OCI-LY1 (cell line): ENCODE measurements around the gene ERG.

ENCODE experiments used
- H2AFZ ChIP-seq: fragments of 200-600 bp; sonication (generic), shearing (Covaris generic); 2 replicates; pipeline ENCODE4 v1.6.0; 2014; ENCODE audit warnings: antibody characterized with exemption, mild to moderate bottlenecking, low read length
- H3F3A ChIP-seq: fragments of 200-600 bp; sonication (generic), shearing (Covaris generic); 2 replicates; pipeline ENCODE4 v1.6.0; 2014; ENCODE audit warnings: mild to moderate bottlenecking, antibody characterized with exemption, low read length, moderate library complexity; ENCODE audit not compliant: insufficient read depth
- H3K27ac ChIP-seq: fragments of 200-600 bp; sonication (generic); 2 replicates; pipeline ENCODE4 v1.5.1; 2014; ENCODE audit warnings: low read length, mixed run types, mild to moderate bottlenecking, low read depth; ENCODE audit not compliant: poor library complexity, severe bottlenecking
- H3K27me3 ChIP-seq: fragments of 200-600 bp; sonication (generic); 2 replicates; pipeline ENCODE4 v1.6.0; 2014; ENCODE audit warnings: antibody characterized with exemption, mild to moderate bottlenecking, low read length, moderate library complexity; ENCODE audit not compliant: insufficient read depth
- H3K36me3 ChIP-seq: fragments of 200-600 bp; sonication (generic); 2 replicates; pipeline ENCODE4 v1.6.1; 2014; ENCODE audit warnings: mild to moderate bottlenecking, antibody characterized with exemption, low read length, moderate library complexity, mixed read lengths; ENCODE audit not compliant: insufficient read depth
- H3K4me1 ChIP-seq: fragments of 200-600 bp; sonication (generic); 2 replicates; pipeline ENCODE4 v1.5.1; 2014; ENCODE audit warnings: mild to moderate bottlenecking, low read length, moderate library complexity; ENCODE audit not compliant: insufficient read depth, severe bottlenecking
- H3K4me2 ChIP-seq: fragments of 200-600 bp; sonication (generic), shearing (Covaris generic); 2 replicates; pipeline ENCODE4 v1.6.1; 2014; ENCODE audit warnings: low read length
- H3K4me3 ChIP-seq: fragments of 200-600 bp; sonication (generic); 2 replicates; pipeline ENCODE4 v1.5.1; 2014; ENCODE audit warnings: low read length, low read depth, mild to moderate bottlenecking, mixed read lengths; ENCODE audit not compliant: poor library complexity, severe bottlenecking
- H3K79me2 ChIP-seq: fragments of 200-600 bp; shearing (Covaris generic); 2 replicates; pipeline ENCODE4 v1.6.1; 2016; ENCODE audit warnings: mixed run types, low read length, mixed read lengths; ENCODE audit not compliant: insufficient read depth
- H3K9ac ChIP-seq: fragments of 200-600 bp; sonication (generic), shearing (Covaris generic); 2 replicates; pipeline ENCODE4 v1.6.1; 2014; ENCODE audit warnings: mild to moderate bottlenecking, low read length, mixed read lengths
- H3K9me2 ChIP-seq: fragments of 200-600 bp; sonication (generic), shearing (Covaris generic); 2 replicates; pipeline ENCODE4 v1.6.1; 2014; ENCODE audit warnings: low read depth, mild to moderate bottlenecking, low read length, mixed read lengths
- H3K9me3 ChIP-seq: fragments of 200-600 bp; shearing (Covaris generic); 2 replicates; pipeline ENCODE4 v1.6.1; 2014; ENCODE audit warnings: low read length, mixed read lengths
- H4K20me1 ChIP-seq: fragments of 200-600 bp; sonication (generic), shearing (Covaris generic); 2 replicates; pipeline ENCODE4 v1.6.0; 2016; ENCODE audit warnings: mild to moderate bottlenecking, low read length; ENCODE audit not compliant: insufficient read depth
- EZH2 ChIP-seq: fragments of 200-600 bp; sonication (generic), shearing (Covaris generic); IDR thresholded peaks from 2 replicates; pipeline ENCODE4 v1.8.0; 2017; ENCODE audit warnings: borderline replicate concordance, mixed run types, mild to moderate bottlenecking, antibody characterized with exemption, low read length, moderate library complexity, mixed read lengths
- TF ChIP-seq, protein P1 (sequence below): fragments of 200-600 bp; sonication (generic), shearing (Covaris generic); IDR thresholded peaks from 2 replicates; pipeline ENCODE4 v1.5.1; 2017; ENCODE audit warnings: mild to moderate bottlenecking, antibody characterized with exemption, low read length, moderate library complexity, mixed read lengths

Gene ERG

DNA sequence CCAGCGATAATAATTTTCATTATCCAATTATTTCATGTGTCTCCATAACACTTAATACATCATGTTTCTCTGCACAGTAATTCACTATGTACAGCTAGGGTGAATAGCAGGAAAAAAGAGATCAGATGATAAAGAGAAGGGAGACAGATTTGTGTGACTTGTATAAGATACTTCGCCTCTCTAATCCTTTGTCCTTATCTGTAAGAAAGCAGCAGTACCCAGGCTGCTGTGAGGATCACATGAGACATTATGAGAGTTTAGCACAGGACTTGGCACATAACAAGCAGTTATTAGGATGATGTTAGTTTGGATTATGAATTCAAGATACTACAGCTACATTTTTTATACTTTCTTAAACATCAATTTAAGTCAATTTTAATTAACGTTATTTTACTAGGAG lies 6.3 kb downstream of the ERG start:
- no peaks in the 10 kb centered on the region for H3K79me2 ChIP-seq
- no peaks in the 10 kb centered on the region for H3K9me2 ChIP-seq
- no peaks in the 10 kb centered on the region for H3K4me1 ChIP-seq
- H3K36me3 ChIP-seq, result no peaks in the 10 kb centered on the region
- H3K4me3 ChIP-seq, result no peak overlapping the region
- H3K9me3 ChIP-seq, result no peaks in the 10 kb centered on the region
- no peak overlapping the region for H3K4me2 ChIP-seq
- H3K27ac ChIP-seq, result no peak overlapping the region
- no peaks in the 10 kb centered on the region for H4K20me1 ChIP-seq
- H3F3A ChIP-seq, result no peaks in the 10 kb centered on the region
- no peak overlapping the region for H3K9ac ChIP-seq
- TF ChIP-seq, protein P1, sequence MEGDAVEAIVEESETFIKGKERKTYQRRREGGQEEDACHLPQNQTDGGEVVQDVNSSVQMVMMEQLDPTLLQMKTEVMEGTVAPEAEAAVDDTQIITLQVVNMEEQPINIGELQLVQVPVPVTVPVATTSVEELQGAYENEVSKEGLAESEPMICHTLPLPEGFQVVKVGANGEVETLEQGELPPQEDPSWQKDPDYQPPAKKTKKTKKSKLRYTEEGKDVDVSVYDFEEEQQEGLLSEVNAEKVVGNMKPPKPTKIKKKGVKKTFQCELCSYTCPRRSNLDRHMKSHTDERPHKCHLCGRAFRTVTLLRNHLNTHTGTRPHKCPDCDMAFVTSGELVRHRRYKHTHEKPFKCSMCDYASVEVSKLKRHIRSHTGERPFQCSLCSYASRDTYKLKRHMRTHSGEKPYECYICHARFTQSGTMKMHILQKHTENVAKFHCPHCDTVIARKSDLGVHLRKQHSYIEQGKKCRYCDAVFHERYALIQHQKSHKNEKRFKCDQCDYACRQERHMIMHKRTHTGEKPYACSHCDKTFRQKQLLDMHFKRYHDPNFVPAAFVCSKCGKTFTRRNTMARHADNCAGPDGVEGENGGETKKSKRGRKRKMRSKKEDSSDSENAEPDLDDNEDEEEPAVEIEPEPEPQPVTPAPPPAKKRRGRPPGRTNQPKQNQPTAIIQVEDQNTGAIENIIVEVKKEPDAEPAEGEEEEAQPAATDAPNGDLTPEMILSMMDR, result no peak
- TF ChIP-seq EZH2, result no peak
- H2AFZ ChIP-seq, result no peak overlapping the region
- H3K27me3 ChIP-seq, result no peaks in the 10 kb centered on the region

DNA sequence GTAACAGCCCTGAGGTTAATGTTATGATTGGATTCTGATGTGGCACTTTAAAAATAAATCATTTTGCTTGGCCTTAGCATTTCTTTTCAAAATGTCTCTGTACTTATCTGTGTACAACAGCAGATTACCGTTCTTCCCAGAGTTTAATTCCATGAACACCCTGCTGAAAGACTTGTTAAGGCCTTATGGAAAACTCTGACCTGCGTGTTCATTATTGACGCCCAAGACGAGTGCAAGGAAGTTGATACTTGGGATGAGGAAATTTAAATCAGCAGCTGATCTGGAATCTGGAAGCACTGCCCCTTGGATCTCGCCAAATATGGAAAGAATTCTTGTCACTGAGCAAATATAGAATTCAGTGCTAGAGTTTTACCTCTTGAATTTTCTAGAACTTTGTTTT lies 6.7 kb downstream of the ERG start:
- no peaks in the 10 kb centered on the region for H3F3A ChIP-seq
- TF ChIP-seq EZH2, result no peak
- TF ChIP-seq, protein P1, result no peak
- no peaks in the 10 kb centered on the region for H3K9me3 ChIP-seq
- no peaks in the 10 kb centered on the region for H4K20me1 ChIP-seq
- H3K27me3 ChIP-seq, result no peaks in the 10 kb centered on the region
- H3K9ac ChIP-seq, result no peak overlapping the region
- H3K79me2 ChIP-seq, result no peaks in the 10 kb centered on the region
- no peaks in the 10 kb centered on the region for H3K4me1 ChIP-seq
- H3K9me2 ChIP-seq, result no peaks in the 10 kb centered on the region
- H3K27ac ChIP-seq, result no peak overlapping the region
- H3K4me3 ChIP-seq, result no peak overlapping the region
- H3K36me3 ChIP-seq, result no peaks in the 10 kb centered on the region
- H3K4me2 ChIP-seq, result no peak overlapping the region
- no peak overlapping the region for H2AFZ ChIP-seq

DNA sequence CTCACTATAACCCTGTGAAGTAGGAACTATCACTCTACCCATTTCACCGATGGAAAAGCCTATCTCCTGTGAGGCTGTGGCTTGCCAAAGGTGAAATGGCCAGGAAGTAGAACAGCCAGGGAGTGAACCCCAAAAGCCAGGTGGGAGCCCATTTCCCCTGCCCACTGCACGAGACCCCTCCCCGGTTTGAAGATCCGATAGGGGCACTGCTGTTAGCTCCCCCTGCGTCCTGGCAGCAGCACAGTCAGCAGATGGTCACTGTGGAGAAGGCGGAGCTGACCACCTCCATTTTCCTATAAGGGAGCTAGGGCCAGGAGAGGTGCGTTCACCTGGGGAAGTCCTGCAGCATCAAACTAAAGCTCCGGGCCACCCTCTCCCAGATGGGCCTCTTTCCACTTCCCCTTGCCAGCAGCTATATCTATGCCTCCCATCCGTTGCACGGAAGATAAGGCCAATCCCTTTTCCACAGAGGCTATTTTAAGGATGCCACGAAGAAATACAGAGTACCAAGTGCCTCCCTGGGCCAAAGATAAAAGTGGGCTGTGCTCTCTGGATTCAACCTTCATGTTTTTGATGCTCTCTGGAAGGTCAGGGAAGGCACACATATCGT lies 7.8 kb downstream of the ERG start:
- H3K9me2 ChIP-seq, result no peaks in the 10 kb centered on the region
- H3K36me3 ChIP-seq, result no peaks in the 10 kb centered on the region
- no peak overlapping the region for H3K27ac ChIP-seq
- H3K9me3 ChIP-seq, result no peaks in the 10 kb centered on the region
- H3K9ac ChIP-seq, result no peak overlapping the region
- H2AFZ ChIP-seq, result no peak overlapping the region
- no peaks in the 10 kb centered on the region for H3K79me2 ChIP-seq
- H3F3A ChIP-seq, result no peaks in the 10 kb centered on the region
- no peaks in the 10 kb centered on the region for H3K4me1 ChIP-seq
- no peaks in the 10 kb centered on the region for H4K20me1 ChIP-seq
- H3K27me3 ChIP-seq, result no peaks in the 10 kb centered on the region
- H3K4me2 ChIP-seq, result no peak overlapping the region
- TF ChIP-seq EZH2, result no peak
- TF ChIP-seq, protein P1, result no peak
- H3K4me3 ChIP-seq, result no peak overlapping the region
